Right renal cortex interstitium (tissue), 3 donors: ENCODE results near the gene UCHL3. TPM values are rescaled to one million over a fixed set of nuclear protein-coding genes. Genes with fewer than 3 reads are reported as not detected.

Experiments
- polyA plus RNA-seq, 3 donors: library from polyadenylated mRNA; unstranded; fragments of 120-200 nt; gene quantifications; one replicate each; pipeline ENCODE4 v1.2.1, GENCODE V29; 2013; ENCODE audit not compliant: insufficient read length in 3 of 3

Gene UCHL3
- polyA plus RNA-seq, 3 donors: 37.1 to 41.8 (median 37.7) TPM

Other genes with a start within 250 kb of the UCHL3 start
- gene TBC1D4, start 67.6 kb upstream of the UCHL3 start, polyA plus RNA-seq: 10 to 100 TPM; 49.1 to 56.6 (median 53.3) TPM
- gene COMMD6, start 11.9 kb upstream of the UCHL3 start, polyA plus RNA-seq: 100 to 1,000 TPM; 272 to 276 (median 276) TPM
- 10 to 100 TPM; 76.6 to 90.0 (median 88.4) TPM for gene LMO7, start 86.5 kb downstream of the UCHL3 start, polyA plus RNA-seq